Stomach (tissue), 9 donors: ENCODE measurements around the gene ALK. TPM values are rescaled to one million over a fixed set of nuclear protein-coding genes. Genes with fewer than 3 reads are reported as not detected.
A peak's percentile ranks its signal among the peaks of the same experiment; 100 is the strongest.

ENCODE experiments used
- DNase-seq, 2 donors: peaks; one replicate each; pipeline versions ENCODE4 v3.0.0 to v3.0.0-alpha.2; 2013 to 2019
- H3K27ac ChIP-seq, 5 donors: fragments of 200-600 bp in 4 of 5; sonication (generic) in 4 of 5; one replicate each; pipeline ENCODE4 v1.5.1; 2013 to 2019; ENCODE audit warnings: mild to moderate bottlenecking in 1 of 5, moderate library complexity in 1 of 5
- H3K27me3 ChIP-seq, 3 donors: fragments of 200-600 bp; sonication (generic); one replicate each; pipeline ENCODE4 v1.5.1; 2017 to 2019; ENCODE audit warnings: mixed run types in 1 of 3
- H3K36me3 ChIP-seq, 4 donors: fragments of 200-600 bp; sonication (generic); 1 replicate in 3 of 4; 2 replicates in 1 of 4; pipeline ENCODE4 v1.5.1; 2016 to 2019
- H3K4me1 ChIP-seq, 4 donors: fragments of 200-600 bp; sonication (generic); one replicate each; pipeline ENCODE4 v1.5.1; 2016 to 2019
- H3K4me3 ChIP-seq, 4 donors: fragments of 200-600 bp; sonication (generic) in 3 of 4; one replicate each; pipeline ENCODE4 v1.5.1; 2016 to 2019; ENCODE audit warnings: mild to moderate bottlenecking in 1 of 4
- H3K9me3 ChIP-seq, 4 donors: fragments of 200-600 bp; sonication (generic); one replicate each; pipeline ENCODE4 v1.5.1; 2016 to 2019
- EP300 ChIP-seq: sonication (generic); formaldehyde crosslinking; IDR thresholded peaks from one replicate; pipeline ENCODE4 v1.6.1; 2017; ENCODE audit warnings: antibody characterized with exemption
- POLR2A ChIP-seq, 4 donors: fragments of 450-650 bp; IDR thresholded peaks; one replicate each; pipeline ENCODE4 v1.6.1; 2016; ENCODE audit warnings: antibody characterized with exemption in 4 of 4, control low read depth in 2 of 4, mild to moderate bottlenecking in 1 of 4, moderate library complexity in 1 of 4
- POLR2AphosphoS5 ChIP-seq, 3 donors: sonication (generic); formaldehyde crosslinking; IDR thresholded peaks; one replicate each; pipeline ENCODE4 v1.6.1; 2016; ENCODE audit warnings: antibody characterized with exemption in 3 of 3
- WGBS, 5 donors: extraction: QIAGEN DNeasy Blood & Tissue Kit in 3 of 5; methylation state at CpG; one replicate each; pipeline versions ENCODE4 v1.1.5 to v1.1.7; 2013 to 2018; 5-methylcytosine and 5-hydroxymethylcytosine counted together
- intact Hi-C: fragments of 100-400 bp; cut with DNase I; formaldehyde crosslinking; loops from one replicate; pipeline ENCODE4 v1.15.1; 2023; ENCODE audit warnings: low total_unique reads
- polyA plus RNA-seq, 3 donors: library from polyadenylated mRNA; stranded (reverse); fragments of 200-250 nt; gene quantifications; one replicate each; pipeline ENCODE4 v1.2.3, GENCODE V29; 2013
- total RNA-seq, 5 donors: library from RNA; depleted of rRNA; stranded (reverse); fragments of >200 nt; gene quantifications; one replicate each; pipeline versions ENCODE4 v1.1.0 to v1.2.3, GENCODE V29; 2014 to 2016
- TF ChIP-seq, protein P1 (sequence below), 7 experiments: fragments of 450-650 bp in 4 of 7; fragments of 200-600 bp in 3 of 7; sonication (generic) in 3 of 7; IDR thresholded peaks; one replicate each; pipeline ENCODE4 v1.5.1; 2016 to 2019; ENCODE audit warnings: antibody characterized with exemption in 7 of 7, control low read depth in 2 of 7, mild to moderate bottlenecking in 1 of 7
- donor health status: healthy with polysubstance abuse.
- donor health status: Bipolar disorder and iron deficiency.
- donor health status: healthy.

Gene ALK
- total and polyA plus RNA-seq, 8 donors: 0.13 to 0.92 TPM; not detected in 6

DNA sequence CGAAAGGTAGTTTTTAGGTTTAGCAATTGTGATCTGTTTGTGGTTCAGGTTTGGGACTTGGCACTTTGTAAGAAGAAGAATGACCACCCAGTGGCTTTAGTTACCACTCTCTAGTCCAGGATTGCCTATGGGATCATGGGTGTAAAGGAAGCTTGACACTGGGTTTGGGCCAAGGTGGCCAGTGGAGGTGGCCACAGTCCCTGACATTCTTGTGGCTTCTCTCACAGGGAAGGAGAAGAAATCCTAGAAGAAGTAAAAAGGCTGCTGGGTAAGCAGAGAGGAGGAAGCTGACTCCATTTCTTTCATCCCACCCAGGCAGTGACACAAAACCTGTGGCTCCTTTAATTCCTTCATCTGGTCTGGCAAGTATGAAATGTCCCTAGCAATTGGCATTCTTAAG lies 411.5 kb downstream of the ALK start:
- 69 to 76% (median 75%) methylated on average over 1 of the region's 1 CpG for WGBS, 5 donors
- no peak overlapping the region for H3K4me3 ChIP-seq
- DNase-seq: no peak
- H3K9me3 ChIP-seq: peaks cover 0 to 13% (median 6%) of the 10 kb centered on the region in 4 donors
- H3K4me1 ChIP-seq: no peaks in the 10 kb centered on the region
- intact Hi-C loops: no loop called here
- no peaks in the 10 kb centered on the region for H3K27me3 ChIP-seq
- H3K36me3 ChIP-seq: no peaks in the 10 kb centered on the region
- TF ChIP-seq EP300 (no peak), POLR2AphosphoS5 (IDR thresholded peaks at IDR 0.05) (no peak), POLR2A (IDR thresholded peaks at IDR 0.05) (no peak)
- TF ChIP-seq, protein P1, sequence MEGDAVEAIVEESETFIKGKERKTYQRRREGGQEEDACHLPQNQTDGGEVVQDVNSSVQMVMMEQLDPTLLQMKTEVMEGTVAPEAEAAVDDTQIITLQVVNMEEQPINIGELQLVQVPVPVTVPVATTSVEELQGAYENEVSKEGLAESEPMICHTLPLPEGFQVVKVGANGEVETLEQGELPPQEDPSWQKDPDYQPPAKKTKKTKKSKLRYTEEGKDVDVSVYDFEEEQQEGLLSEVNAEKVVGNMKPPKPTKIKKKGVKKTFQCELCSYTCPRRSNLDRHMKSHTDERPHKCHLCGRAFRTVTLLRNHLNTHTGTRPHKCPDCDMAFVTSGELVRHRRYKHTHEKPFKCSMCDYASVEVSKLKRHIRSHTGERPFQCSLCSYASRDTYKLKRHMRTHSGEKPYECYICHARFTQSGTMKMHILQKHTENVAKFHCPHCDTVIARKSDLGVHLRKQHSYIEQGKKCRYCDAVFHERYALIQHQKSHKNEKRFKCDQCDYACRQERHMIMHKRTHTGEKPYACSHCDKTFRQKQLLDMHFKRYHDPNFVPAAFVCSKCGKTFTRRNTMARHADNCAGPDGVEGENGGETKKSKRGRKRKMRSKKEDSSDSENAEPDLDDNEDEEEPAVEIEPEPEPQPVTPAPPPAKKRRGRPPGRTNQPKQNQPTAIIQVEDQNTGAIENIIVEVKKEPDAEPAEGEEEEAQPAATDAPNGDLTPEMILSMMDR (IDR thresholded peaks at IDR 0.05): no peak
- H3K27ac ChIP-seq: no peak overlapping the region

DNA sequence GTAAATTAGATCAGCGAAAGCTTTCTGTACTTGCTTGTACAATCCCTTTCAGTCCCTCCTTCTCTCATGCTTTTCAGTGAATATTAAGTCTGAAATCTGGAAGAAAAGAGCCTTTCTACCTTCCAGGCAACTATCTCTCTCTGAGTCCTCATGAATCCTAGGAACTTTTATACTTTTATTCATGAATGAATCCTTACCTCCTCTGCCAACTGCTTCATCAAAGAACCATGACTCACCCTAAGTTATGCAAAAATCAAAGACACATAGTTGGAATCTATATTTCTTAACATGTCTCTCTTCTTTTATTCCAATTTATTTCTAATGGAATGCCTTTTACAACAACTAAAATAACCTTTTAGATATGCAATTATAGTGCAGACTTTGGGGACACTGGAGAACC lies 412.0 kb downstream of the ALK start:
- Histone ChIP-seq H3K36me3 (no peaks in the 10 kb centered on the region), H3K4me1 (no peaks in the 10 kb centered on the region), H3K27ac (no peak overlapping the region), H3K9me3 (peaks cover 0 to 13% (median 6%) of the 10 kb centered on the region in 4 donors), H3K4me3 (no peak overlapping the region), H3K27me3 (no peaks in the 10 kb centered on the region)
- intact Hi-C loops: no loop called here
- TF ChIP-seq EP300 (no peak), POLR2AphosphoS5 (IDR thresholded peaks at IDR 0.05) (no peak), POLR2A (IDR thresholded peaks at IDR 0.05) (no peak)
- TF ChIP-seq, protein P1 (IDR thresholded peaks at IDR 0.05): no peak
- WGBS, 5 donors: 94 to 100% (median 98%) methylated on average over 1 of the region's 1 CpG
- no peak for DNase-seq

DNA sequence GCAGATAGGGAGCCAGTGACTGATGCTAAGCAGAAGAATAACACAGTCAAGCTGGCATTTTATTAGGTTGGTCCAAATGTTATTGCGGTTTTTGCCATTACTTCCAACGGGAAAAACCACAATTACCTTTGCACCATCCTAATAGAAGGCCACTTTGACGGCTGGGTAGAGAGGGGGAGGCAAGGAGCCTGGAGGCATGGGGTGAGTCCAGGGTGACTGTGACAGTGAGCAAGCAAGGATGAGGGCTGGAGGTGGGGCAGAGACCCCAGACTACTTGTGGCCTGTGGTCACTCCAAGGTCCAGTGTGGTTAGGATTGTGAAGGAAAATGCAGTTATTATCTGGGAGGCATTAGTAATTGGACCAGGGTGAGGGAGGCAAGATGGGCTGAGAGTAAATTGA lies 416.6 kb downstream of the ALK start:
- intact Hi-C loops: no loop called here
- no peaks in the 10 kb centered on the region for H3K4me1 ChIP-seq
- 73 to 91% (median 85%) methylated on average over 3 of the region's 3 CpGs for WGBS, 5 donors

DNA sequence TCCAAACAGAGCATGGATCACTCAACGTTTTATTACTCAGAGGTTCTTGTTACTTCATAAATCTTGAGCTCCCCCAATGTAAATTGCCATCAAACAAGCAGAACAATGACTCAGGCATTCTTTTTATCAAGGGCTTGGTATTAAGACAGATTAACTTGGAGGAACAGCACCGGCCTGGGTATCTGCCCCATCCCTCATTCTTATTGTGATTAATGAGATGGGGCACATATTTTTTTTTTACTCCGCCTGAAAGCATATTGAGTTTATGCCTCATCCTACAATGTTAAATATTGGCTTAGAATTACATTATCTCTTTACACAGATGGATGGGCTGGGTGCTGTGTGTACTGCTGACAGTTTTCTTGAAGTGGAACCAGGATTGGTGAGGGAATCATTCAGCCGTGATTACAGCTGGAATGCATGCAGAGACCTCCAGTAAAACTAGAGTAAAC lies 418.9 kb downstream of the ALK start:
- 23 to 34% (median 26%) methylated on average over 4 of the region's 4 CpGs for WGBS, 5 donors
- no peak overlapping the region for H3K4me3 ChIP-seq
- TF ChIP-seq EP300 (no peak), POLR2A (IDR thresholded peaks at IDR 0.05) (no peak), POLR2AphosphoS5 (IDR thresholded peaks at IDR 0.05) (no peak)
- TF ChIP-seq, protein P1 (IDR thresholded peaks at IDR 0.05): no peak
- peak in 1 of 2 donors; percentile 8 for DNase-seq
- peaks cover 0 to 6% (median 0%) of the 10 kb centered on the region in 3 donors for H3K27me3 ChIP-seq
- H3K9me3 ChIP-seq: no peaks in the 10 kb centered on the region
- no peak overlapping the region for H3K27ac ChIP-seq
- no peaks in the 10 kb centered on the region for H3K4me1 ChIP-seq
- intact Hi-C loops: no loop called here
- no peaks in the 10 kb centered on the region for H3K36me3 ChIP-seq

More for the DNA sequence above, 416.6 kb downstream of the ALK start:
- no peak for DNase-seq
- H3K27ac ChIP-seq: no peak overlapping the region
- H3K36me3 ChIP-seq: no peaks in the 10 kb centered on the region
- TF ChIP-seq EP300 (no peak), POLR2AphosphoS5 (IDR thresholded peaks at IDR 0.05) (no peak), POLR2A (IDR thresholded peaks at IDR 0.05) (no peak)
- TF ChIP-seq, protein P1 (IDR thresholded peaks at IDR 0.05): no peak
- peaks cover 0 to 6% (median 0%) of the 10 kb centered on the region in 3 donors for H3K27me3 ChIP-seq
- no peaks in the 10 kb centered on the region for H3K9me3 ChIP-seq
- H3K4me3 ChIP-seq: no peak overlapping the region
